HG03095 (cell line): ENCODE measurements around the gene COX4I1.

Experiments
- ATAC-seq: cut with Tn5 transposase; IDR thresholded peaks from one replicate; pipeline ENCODE4 v1.9.1; 2021; ENCODE audit warnings: moderate library complexity; ENCODE audit not compliant: unreplicated experiment

Gene COX4I1

GRCh38 chr16:85854935-85855334, 55.4 kb downstream of the COX4I1 start:
- ATAC-seq = no peak

GRCh38 chr16:85856079-85856478, 56.6 kb downstream of the COX4I1 start:
- ATAC-seq = no peak

- no peak for ATAC-seq
Observed at GRCh38 chr16:85856585-85856984, 57.1 kb downstream of the COX4I1 start.
